H1 (cell line): ENCODE data around the gene EEF2. TPM values are rescaled to one million over a fixed set of nuclear protein-coding genes. Genes with fewer than 3 reads are reported as not detected.

ENCODE experiments used
- CTCF ChIA-PET: fragments of 300-600 bp; sonication (Branson Sonifier 250); formaldehyde crosslinking; loops from one replicate; lab custom pipeline; 2021; ENCODE audit not compliant: partially characterized antibody; lab: Charles Lee
- POLR2A ChIA-PET: fragments of 300-600 bp; sonication (Branson Sonifier 250); formaldehyde crosslinking; loops from one replicate; lab custom pipeline; 2021; ENCODE audit warnings: inconsistent platforms; ENCODE audit not compliant: partially characterized antibody; lab: Charles Lee
- DNase-seq, 2 experiments: peaks; one replicate each; pipeline versions ENCODE4 v3.0.0 to v3.0.0-alpha.2; 2010 to 2022; ENCODE audit warnings: low spot score in 2 of 2, low read depth in 1 of 2, mixed read lengths in 1 of 2
- FAIRE-seq: peaks from 2 replicates; lab custom pipeline; 2011; peaks lifted over from hg19 to GRCh38; lab: Jason Lieb, UNC
- H2AFZ ChIP-seq: 2 replicates; pipeline ENCODE4 v1.8.1; 2012; ENCODE audit warnings: low read length, inconsistent platforms
- H2AK5ac ChIP-seq: 2 replicates; pipeline ENCODE4 v1.6.1; 2013; ENCODE audit warnings: low read depth, low read length
- H2BK120ac ChIP-seq: replicated peaks from 2 replicates; pipeline ENCODE3; 2013; ENCODE audit warnings: low read depth, low read length, inconsistent platforms
- H2BK12ac ChIP-seq: 2 replicates; pipeline ENCODE4 v1.6.1; 2013; ENCODE audit warnings: low read depth, low read length
- H2BK15ac ChIP-seq: 2 replicates; pipeline ENCODE4 v1.6.1; 2013; ENCODE audit warnings: low read length
- H2BK20ac ChIP-seq: 2 replicates; pipeline ENCODE4 v1.6.1; 2013; ENCODE audit warnings: low read length
- H2BK5ac ChIP-seq: 2 replicates; pipeline ENCODE4 v1.6.1; 2013; ENCODE audit warnings: low read depth, low read length
- H3K14ac ChIP-seq: 2 replicates; pipeline ENCODE4 v1.6.1; 2013; ENCODE audit warnings: inconsistent platforms; ENCODE audit not compliant: insufficient read length
- H3K18ac ChIP-seq: 2 replicates; pipeline ENCODE4 v1.6.1; 2013; ENCODE audit warnings: low read length; ENCODE audit errors: extremely low read depth
- H3K23ac ChIP-seq: 2 replicates; pipeline ENCODE4 v1.6.1; 2013; ENCODE audit warnings: inconsistent platforms; ENCODE audit not compliant: insufficient read length
- H3K23me2 ChIP-seq: 2 replicates; pipeline ENCODE4 v1.6.1; 2013; ENCODE audit warnings: low read depth, low read length
- H3K27ac ChIP-seq: 2 replicates; pipeline ENCODE4 v1.6.1; 2011; ENCODE audit warnings: low read depth, low read length, inconsistent platforms
- H3K27me3 ChIP-seq, 4 experiments: replicated peaks in 1 of 4; 1 replicate in 1 of 4; 2 replicates in 3 of 4; pipeline versions ENCODE4 v1.6.1 to v1.8.1; 2011 to 2013; ENCODE audit warnings: low read length in 3 of 4, mild to moderate bottlenecking in 3 of 4, inconsistent platforms in 2 of 4, mixed read lengths in 2 of 4, moderate library complexity in 1 of 4; ENCODE audit not compliant: control insufficient read depth in 3 of 4, insufficient read depth in 3 of 4; ENCODE audit errors: extremely low read depth in 1 of 4
- H3K36me3 ChIP-seq, 4 experiments: 2 replicates each; pipeline versions ENCODE4 v1.6.1 to v1.8.1; 2011 to 2013; ENCODE audit warnings: mild to moderate bottlenecking in 4 of 4, low read length in 3 of 4, moderate library complexity in 2 of 4, control low read depth in 1 of 4, inconsistent platforms in 1 of 4; ENCODE audit not compliant: insufficient read depth in 4 of 4, control insufficient read depth in 2 of 4
- H3K4ac ChIP-seq: replicated peaks from 2 replicates; pipeline ENCODE3; 2013; ENCODE audit warnings: low read length, low read depth, mixed read lengths, inconsistent platforms; ENCODE audit not compliant: insufficient read length
- H3K4me1 ChIP-seq, 4 experiments: replicated peaks in 1 of 4; 1 replicate in 1 of 4; 2 replicates in 3 of 4; pipeline versions ENCODE4 v1.6.1 to v1.8.1; 2011 to 2013; ENCODE audit warnings: low read length in 3 of 4, inconsistent platforms in 2 of 4, mixed read lengths in 1 of 4; ENCODE audit not compliant: insufficient read depth in 4 of 4, control insufficient read depth in 3 of 4
- H3K4me2 ChIP-seq, 2 experiments: 2 replicates each; pipeline versions ENCODE4 v1.6.1 to v1.8.1; 2011 to 2013; ENCODE audit warnings: low read depth in 2 of 2, low read length in 2 of 2, control low read depth in 1 of 2, inconsistent platforms in 1 of 2, mild to moderate bottlenecking in 1 of 2; ENCODE audit not compliant: insufficient read depth in 1 of 2
- H3K4me3 ChIP-seq, 4 experiments: fragments of 200-600, 300-600 bp in 1 of 4; sonication (generic), shearing (Covaris generic), sonication (Bioruptor Twin) in 1 of 4; 2 replicates each; pipeline versions ENCODE4 v1.5.1 to v1.8.1; 2011 to 2016; ENCODE audit warnings: low read length in 4 of 4, low read depth in 3 of 4, control low read depth in 2 of 4, inconsistent platforms in 2 of 4, mild to moderate bottlenecking in 2 of 4, mixed read lengths in 1 of 4, moderate library complexity in 1 of 4; ENCODE audit not compliant: insufficient read depth in 2 of 4; ENCODE audit errors: extremely low read depth in 1 of 4
- H3K56ac ChIP-seq: replicated peaks from 2 replicates; pipeline ENCODE3; 2013; ENCODE audit warnings: low read depth, mild to moderate bottlenecking, mixed read lengths, low read length, inconsistent platforms; ENCODE audit not compliant: insufficient read length
- H3K79me1 ChIP-seq: 2 replicates; pipeline ENCODE4 v1.6.1; 2013; ENCODE audit warnings: low read depth, low read length, control low read depth
- H3K79me2 ChIP-seq, 2 experiments: 2 replicates each; pipeline versions ENCODE4 v1.6.1 to v1.8.1; 2012 to 2013; ENCODE audit warnings: low read length in 2 of 2, mild to moderate bottlenecking in 2 of 2, inconsistent platforms in 1 of 2; ENCODE audit not compliant: insufficient read depth in 2 of 2, control insufficient read depth in 1 of 2
- H3K9ac ChIP-seq, 4 experiments: replicated peaks in 1 of 4; 1 replicate in 1 of 4; 2 replicates in 3 of 4; pipeline versions ENCODE4 v1.6.1 to v1.8.1; 2011 to 2013; ENCODE audit warnings: low read depth in 3 of 4, low read length in 3 of 4, control low read depth in 2 of 4, mild to moderate bottlenecking in 2 of 4, moderate library complexity in 2 of 4, inconsistent platforms in 1 of 4; ENCODE audit errors: extremely low read depth in 1 of 4
- H3K9me3 ChIP-seq, 2 experiments: 2 replicates each; pipeline versions ENCODE4 v1.6.1 to v1.8.1; 2012 to 2013; ENCODE audit warnings: mild to moderate bottlenecking in 2 of 2, moderate library complexity in 2 of 2, control low read depth in 1 of 2, inconsistent platforms in 1 of 2, low read depth in 1 of 2, low read length in 1 of 2, mixed read lengths in 1 of 2; ENCODE audit not compliant: insufficient read depth in 2 of 2
- H4K20me1 ChIP-seq, 2 experiments: replicated peaks in 1 of 2; 2 replicates each; pipeline versions ENCODE3 to v1.8.1; 2011 to 2013; ENCODE audit warnings: inconsistent platforms in 2 of 2, low read length in 2 of 2, mild to moderate bottlenecking in 1 of 2; ENCODE audit not compliant: insufficient read depth in 2 of 2, control insufficient read depth in 1 of 2
- H4K5ac ChIP-seq: 2 replicates; pipeline ENCODE4 v1.6.1; 2013; ENCODE audit warnings: low read length, low read depth, mixed read lengths, inconsistent platforms; ENCODE audit not compliant: insufficient read length
- H4K8ac ChIP-seq: 2 replicates; pipeline ENCODE4 v1.8.0; 2013; ENCODE audit warnings: mild to moderate bottlenecking, moderate library complexity, low read length, inconsistent platforms; ENCODE audit not compliant: insufficient read depth; ENCODE audit errors: extremely low read depth
- H4K91ac ChIP-seq: replicated peaks from 2 replicates; pipeline ENCODE3; 2013; ENCODE audit warnings: low read length, mixed read lengths, inconsistent platforms; ENCODE audit not compliant: insufficient read length
- ATF2 ChIP-seq: IDR thresholded peaks from 2 replicates; pipeline ENCODE4 v1.6.1; 2012; ENCODE audit warnings: low read length, inconsistent platforms
- CEBPB ChIP-seq: IDR thresholded peaks from 2 replicates; pipeline ENCODE4 v1.6.1; 2012; ENCODE audit warnings: low read depth, low read length
- MAFK ChIP-seq: IDR thresholded peaks from 2 replicates; pipeline ENCODE4 v1.6.1; 2012; ENCODE audit warnings: low read depth, mild to moderate bottlenecking, improper control_type of control experiment, low read length
- NANOG ChIP-seq: IDR thresholded peaks from 2 replicates; pipeline ENCODE4 v1.6.1; 2011; ENCODE audit warnings: low read length, low read depth, mild to moderate bottlenecking, inconsistent platforms; ENCODE audit not compliant: insufficient read depth, poor library complexity, severe bottlenecking
- WGBS, 2 experiments: shearing (Covaris generic) in 1 of 2; methylation state at CpG; one replicate each; pipeline versions ENCODE4 v1.1.6 to v1.1.7; 2013 to 2015; ENCODE audit warnings: low lambda C conversion rate in 2 of 2, mixed read lengths in 2 of 2, inconsistent platforms in 1 of 2, low coverage in 1 of 2, missing lambda C conversion rate in 1 of 2; ENCODE audit not compliant: insufficient replicate concordance in 2 of 2, insufficient coverage in 1 of 2, insufficient read length in 1 of 2; ENCODE audit errors: extremely low coverage in 1 of 2, missing lambda C conversion rate in 1 of 2; 5-methylcytosine and 5-hydroxymethylcytosine counted together
- polyA plus RNA-seq, 7 experiments: library from polyadenylated mRNA; depleted of rRNA in 3 of 7; stranded (reverse) in 5 of 7; unstranded in 2 of 7; fragments of >200 nt in 5 of 7; fragments of 200-250 nt in 2 of 7; gene quantifications; 1 replicate in 5 of 7; 2 replicates in 1 of 7; 4 replicates in 1 of 7; pipeline versions ENCODE4 v1.2.1 to v1.2.3, GENCODE V29; 2011 to 2013; ENCODE audit warnings: missing spikeins in 2 of 7, mixed read lengths in 2 of 7
- total RNA-seq: library from RNA; stranded (reverse); fragmentation: NEBNext Ultra II Directional; extraction: Animal tissue kit (Norgen Biotek cat#: 25700); gene quantifications from 2 replicates; pipeline ENCODE4 v1.2.1, GENCODE V29; 2021

EEF2 gene
- total and polyA plus RNA-seq, 2 of the 8 experiments (the other 6 are each of a cell fraction or from before 2014, with no cell fraction given), result 1,554 to 3,380 TPM

- no peak overlapping the region for H2AFZ ChIP-seq
- no peak overlapping the region for H2BK5ac ChIP-seq
- H4K20me1 ChIP-seq, result peaks cover 0 to 13% of the 10 kb centered on the region in 2 experiments
- H3K4me2 ChIP-seq, result no peak overlapping the region
- H3K79me1 ChIP-seq, result no peaks in the 10 kb centered on the region
- no peak overlapping the region for H4K5ac ChIP-seq
- 0 out of 2 replicates have a peak overlapping the region, but pooled peaks have one; percentile 14 for H4K8ac ChIP-seq
- POLR2A ChIA-PET, result interaction anchor here (0.9 to 2.9 kb wide), 10 partner anchors 11 to 162 kb away, joined by 3 to 18 read pairs (median 4); partner anchors contain the start of genes DAPK3, EEF2 and PIAS4
- no peak overlapping the region for H3K56ac ChIP-seq
- H3K79me2 ChIP-seq, result no peaks in the 10 kb centered on the region
- H4K91ac ChIP-seq, result no peak overlapping the region
- no peak overlapping the region for H2BK20ac ChIP-seq
- H3K36me3 ChIP-seq, result peaks cover 0 to 48% (median 22%) of the 10 kb centered on the region in 4 experiments; a peak in 6 of 8 replicates
- no peak overlapping the region for H2AK5ac ChIP-seq
- H3K4me3 ChIP-seq, result no peak overlapping the region
- no peaks in the 10 kb centered on the region for H3K4me1 ChIP-seq
- no peak overlapping the region for H3K27ac ChIP-seq
- FAIRE-seq (no peak), DNase-seq (no peak)
- TF ChIP-seq NANOG, result no peak
- TF ChIP-seq MAFK, result no peak
- no peak for TF ChIP-seq ATF2
- TF ChIP-seq CEBPB, result no peak
- CTCF ChIA-PET, result interaction anchor here (1.0 kb wide), 1 partner anchor 29 kb away, joined by 3 read pairs; no protein-coding TSS in a partner anchor
- peaks cover 9% of the 10 kb centered on the region; the same call in 1 of the 2 replicates for H3K23me2 ChIP-seq
- H2BK15ac ChIP-seq, result no peak overlapping the region
- no peak overlapping the region for H2BK120ac ChIP-seq
- H2BK12ac ChIP-seq, result no peak overlapping the region
- no peaks in the 10 kb centered on the region for H3K27me3 ChIP-seq
- H3K23ac ChIP-seq, result no peak overlapping the region
- no peak overlapping the region for H3K18ac ChIP-seq
- no peak overlapping the region for H3K4ac ChIP-seq
- H3K9ac ChIP-seq, result peak overlapping the region in 1 of 4 experiments; percentile 22; a peak in 1 of 7 replicates
- no peak overlapping the region for H3K14ac ChIP-seq
- H3K9me3 ChIP-seq, result peaks cover 3 to 5% of the 10 kb centered on the region in 2 experiments; a peak in 1 of 4 replicates
- 92% methylated on average over 34 of the region's 34 CpGs; no CpG with 5 or more reads in 1 of the 2 experiments for WGBS, 2 experiments
These were observed 49.1 kb upstream of the EEF2 start for GRCh38 chr19:4034048-4035017.
